ENCODE data around the gene INPP5A.

INPP5A gene

GRCh38 chr10:132807621-132808049 is 270.0 kb downstream of the INPP5A start:
- no peak for DNase-seq
- no peak for TF ChIP-seq POLR2A (IDR thresholded peaks at IDR 0.05; ENCODE audit: low read length)

GRCh38 chr10:132808383-132809231 is 271.0 kb downstream of the INPP5A start:
- TF ChIP-seq POLR2A (IDR thresholded peaks at IDR 0.05; ENCODE audit: low read length), result no peak
- TF ChIP-seq GATA1 (IDR thresholded peaks at IDR 0.05; ENCODE audit: low read depth, low read length), result no peak
- DNase-seq, result no peak

DNA sequence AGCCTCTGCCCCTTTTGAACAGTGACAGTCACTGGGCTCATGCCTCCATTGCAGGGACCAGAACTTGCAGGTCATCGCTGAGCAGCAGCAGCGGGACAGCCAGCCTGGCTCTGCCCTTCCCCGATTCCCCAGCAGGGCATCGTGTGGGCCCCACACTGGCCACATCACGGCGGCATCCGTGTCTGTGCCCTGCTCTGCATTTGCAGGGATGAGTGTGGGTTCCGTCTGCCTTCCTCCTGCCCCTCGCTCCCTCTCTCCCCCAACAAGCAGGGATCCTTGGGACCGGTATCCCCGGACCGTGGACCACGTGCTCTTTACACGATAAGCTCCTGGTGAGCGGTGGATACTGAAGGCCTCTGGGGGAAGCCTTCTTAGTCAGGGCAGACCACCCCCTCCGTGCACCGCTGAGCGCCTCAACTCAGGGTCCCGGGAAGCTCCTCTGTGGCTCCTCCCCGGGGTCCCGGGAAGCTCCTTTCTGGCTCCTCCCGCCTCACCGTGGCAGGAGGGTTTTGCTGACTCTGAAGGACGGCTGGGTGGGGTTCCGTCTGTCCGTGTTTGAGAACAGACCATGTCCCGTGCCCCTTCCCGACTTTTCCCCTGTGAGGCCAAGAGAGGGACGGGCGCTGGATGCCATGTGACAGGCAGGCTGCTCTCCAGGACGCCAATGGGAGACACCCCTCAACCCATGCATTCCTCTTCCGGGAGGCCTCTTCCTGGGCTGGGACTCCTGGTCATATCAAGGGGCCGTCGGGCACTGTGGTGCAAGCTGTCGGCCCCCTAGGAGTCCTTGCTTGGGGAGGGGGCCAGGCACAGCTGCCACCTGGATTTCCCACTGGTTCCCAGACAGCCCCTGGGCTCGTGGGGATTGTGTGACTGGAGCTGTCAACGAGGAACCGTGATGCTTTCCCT is 271.9 kb downstream of the INPP5A start:
- TF ChIP-seq GATA1 (IDR thresholded peaks at IDR 0.05; ENCODE audit: low read depth, low read length) (no peak), POLR2A (IDR thresholded peaks at IDR 0.05; ENCODE audit: low read length) (no peak)
- DNase-seq, result no peak

- TF ChIP-seq POLR2A (IDR thresholded peaks at IDR 0.05; ENCODE audit: low read length) (no peak), GATA1 (IDR thresholded peaks at IDR 0.05; ENCODE audit: low read depth, low read length) (no peak)
- no peak for DNase-seq
These were observed 272.7 kb downstream of the INPP5A start for GRCh38 chr10:132810141-132810806.

DNA sequence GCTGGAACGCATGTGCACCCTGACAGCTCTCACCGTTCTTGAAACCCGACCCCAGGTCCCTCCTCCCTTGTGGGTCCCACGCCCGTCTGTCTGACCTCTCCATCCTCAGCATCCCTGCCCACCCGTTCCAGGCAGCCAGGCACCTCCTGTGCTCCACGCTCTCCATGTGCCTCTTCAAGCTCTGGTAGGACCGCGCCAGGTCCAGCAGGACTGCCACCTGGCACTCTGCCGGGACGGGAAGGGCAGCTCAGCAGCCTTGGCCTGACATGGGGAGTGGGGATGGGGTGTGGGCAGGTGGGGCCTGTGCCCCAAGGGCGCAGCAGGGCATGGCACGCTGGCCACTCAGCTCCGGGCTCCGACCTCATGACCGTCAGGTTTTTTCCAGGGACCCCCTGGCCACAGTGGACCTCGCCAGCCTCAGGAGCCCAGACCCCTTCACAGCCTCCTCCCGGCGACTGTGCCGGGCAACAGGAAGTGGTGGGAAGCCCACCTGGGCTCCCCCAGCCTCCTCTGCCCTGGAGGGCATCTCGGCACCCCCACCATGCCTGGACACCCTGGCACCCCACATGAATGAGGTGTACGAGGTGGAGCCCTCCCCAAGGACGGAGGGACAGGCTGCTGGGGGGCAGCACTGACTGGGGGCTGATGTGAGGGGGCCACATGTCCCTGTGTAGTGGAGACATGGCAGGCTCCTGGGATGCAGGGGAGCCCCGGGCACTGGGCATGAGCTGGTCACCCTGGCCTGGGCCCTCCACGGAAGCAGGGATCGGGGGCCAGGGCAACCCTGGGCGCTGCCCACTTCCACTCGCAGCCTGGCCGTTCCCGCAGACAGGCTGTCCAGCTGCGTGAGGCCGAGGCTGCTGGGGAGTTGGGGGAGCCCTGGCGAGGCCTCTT is 273.5 kb downstream of the INPP5A start:
- TF ChIP-seq POLR2A (IDR thresholded peaks at IDR 0.05; ENCODE audit: low read length) (no peak), GATA1 (IDR thresholded peaks at IDR 0.05; ENCODE audit: low read depth, low read length) (no peak)
- DNase-seq, result no peak

- TF ChIP-seq GATA1 (IDR thresholded peaks at IDR 0.05; ENCODE audit: low read depth, low read length) (no peak), POLR2A (IDR thresholded peaks at IDR 0.05; ENCODE audit: low read length) (no peak)
These were observed 274.4 kb downstream of the INPP5A start for GRCh38 chr10:132811891-132812481.

GRCh38 chr10:132812520-132812919 is 274.9 kb downstream of the INPP5A start:
- DNase-seq, result no peak
- no peak for TF ChIP-seq POLR2A (IDR thresholded peaks at IDR 0.05; ENCODE audit: low read length)
- no peak for TF ChIP-seq GATA1 (IDR thresholded peaks at IDR 0.05; ENCODE audit: low read depth, low read length)

More at GRCh38 chr10:132811891-132812481, 274.4 kb downstream of the INPP5A start:
- DNase-seq, result no peak

- no peak for DNase-seq
- no peak for TF ChIP-seq POLR2A (IDR thresholded peaks at IDR 0.05; ENCODE audit: low read length)
- no peak for TF ChIP-seq GATA1 (IDR thresholded peaks at IDR 0.05; ENCODE audit: low read depth, low read length)
These were observed 275.4 kb downstream of the INPP5A start for GRCh38 chr10:132813001-132813401.

GRCh38 chr10:132813560-132814468 is 276.2 kb downstream of the INPP5A start:
- DNase-seq, result no peak
- TF ChIP-seq GATA1 (IDR thresholded peaks at IDR 0.05; ENCODE audit: low read depth, low read length), result no peak
- TF ChIP-seq POLR2A (IDR thresholded peaks at IDR 0.05; ENCODE audit: low read length), result no peak

GRCh38 chr10:132814469-132814856 is 276.9 kb downstream of the INPP5A start:
- TF ChIP-seq GATA1 (IDR thresholded peaks at IDR 0.05; ENCODE audit: low read depth, low read length) (no peak), POLR2A (IDR thresholded peaks at IDR 0.05; ENCODE audit: low read length) (no peak)
- DNase-seq, result no peak

DNA sequence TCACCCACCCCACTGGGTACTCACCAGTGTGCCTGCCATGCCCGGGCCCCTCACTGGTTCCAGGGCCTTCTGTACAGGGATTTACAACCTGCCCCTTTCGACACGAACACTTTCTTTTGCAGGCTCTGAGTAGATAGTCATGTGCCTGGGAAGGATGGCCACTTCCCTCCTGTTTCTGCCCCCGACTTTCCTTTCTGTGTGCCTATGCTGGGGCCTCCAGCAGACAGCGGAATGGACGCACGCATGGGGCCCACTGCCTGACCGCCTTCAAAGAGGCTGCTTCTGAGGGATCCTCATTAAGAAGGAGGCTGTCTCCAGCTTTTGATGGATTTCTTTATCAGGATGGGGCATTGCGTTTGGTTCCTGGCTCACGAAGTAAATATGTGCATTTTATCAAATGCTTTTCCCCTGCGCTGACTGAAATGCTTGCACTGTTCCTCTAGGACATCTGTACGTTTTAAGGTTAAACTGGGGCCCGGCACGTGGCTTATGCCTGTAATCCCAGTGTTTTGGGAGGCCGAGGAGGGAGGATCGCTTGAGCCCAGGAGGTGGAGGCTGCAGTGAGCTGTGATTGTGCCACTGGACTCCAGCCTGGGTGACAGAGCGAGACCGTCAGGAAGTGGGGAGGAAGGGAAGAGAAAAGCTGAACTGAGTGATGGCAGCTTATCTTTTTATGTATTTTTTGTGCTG is 277.7 kb downstream of the INPP5A start:
- no peak for DNase-seq
- no peak for TF ChIP-seq POLR2A (IDR thresholded peaks at IDR 0.05; ENCODE audit: low read length)
- TF ChIP-seq GATA1 (IDR thresholded peaks at IDR 0.05; ENCODE audit: low read depth, low read length), result no peak

All from erythroblast (primary cell).